ENCODE measurements around the gene GATAD2A. TPM values are rescaled to one million over a fixed set of nuclear protein-coding genes. Genes with fewer than 3 reads are reported as not detected.
A peak's percentile ranks its signal among the peaks of the same experiment; 100 is the strongest.

The GATAD2A gene
- total RNA-seq, 1 donor from 2014 or later = 150 TPM

GRCh38 chr19:19548915-19549759, 143.7 kb downstream of the GATAD2A start:
- no peaks in the 10 kb centered on the region for H3K9me3 Mint-ChIP-seq
- peak overlapping the region; percentile 35 for H3K27ac Mint-ChIP-seq (ENCODE audit: unreplicated experiment)
- H3K36me3 Mint-ChIP-seq (ENCODE audit: low read depth) = no peaks in the 10 kb centered on the region
- H3K4me1 Mint-ChIP-seq = peaks cover 4% of the 10 kb centered on the region
- H3K4me3 Mint-ChIP-seq = no peak overlapping the region
- DNase-seq (ENCODE audit: low read depth, low spot score) = no peak
- H3K27me3 Mint-ChIP-seq (ENCODE audit: low read depth) = no peaks in the 10 kb centered on the region
- TF ChIP-seq, protein P1, sequence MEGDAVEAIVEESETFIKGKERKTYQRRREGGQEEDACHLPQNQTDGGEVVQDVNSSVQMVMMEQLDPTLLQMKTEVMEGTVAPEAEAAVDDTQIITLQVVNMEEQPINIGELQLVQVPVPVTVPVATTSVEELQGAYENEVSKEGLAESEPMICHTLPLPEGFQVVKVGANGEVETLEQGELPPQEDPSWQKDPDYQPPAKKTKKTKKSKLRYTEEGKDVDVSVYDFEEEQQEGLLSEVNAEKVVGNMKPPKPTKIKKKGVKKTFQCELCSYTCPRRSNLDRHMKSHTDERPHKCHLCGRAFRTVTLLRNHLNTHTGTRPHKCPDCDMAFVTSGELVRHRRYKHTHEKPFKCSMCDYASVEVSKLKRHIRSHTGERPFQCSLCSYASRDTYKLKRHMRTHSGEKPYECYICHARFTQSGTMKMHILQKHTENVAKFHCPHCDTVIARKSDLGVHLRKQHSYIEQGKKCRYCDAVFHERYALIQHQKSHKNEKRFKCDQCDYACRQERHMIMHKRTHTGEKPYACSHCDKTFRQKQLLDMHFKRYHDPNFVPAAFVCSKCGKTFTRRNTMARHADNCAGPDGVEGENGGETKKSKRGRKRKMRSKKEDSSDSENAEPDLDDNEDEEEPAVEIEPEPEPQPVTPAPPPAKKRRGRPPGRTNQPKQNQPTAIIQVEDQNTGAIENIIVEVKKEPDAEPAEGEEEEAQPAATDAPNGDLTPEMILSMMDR (conservative IDR thresholded peaks at IDR 0.05) = no peak

GRCh38 chr19:19549804-19550464, 144.5 kb downstream of the GATAD2A start:
- Mint-ChIP-seq H3K27ac (ENCODE audit: unreplicated experiment) (no peak overlapping the region), H3K9me3 (no peaks in the 10 kb centered on the region)
- no peak for DNase-seq (ENCODE audit: low read depth, low spot score)

DNA sequence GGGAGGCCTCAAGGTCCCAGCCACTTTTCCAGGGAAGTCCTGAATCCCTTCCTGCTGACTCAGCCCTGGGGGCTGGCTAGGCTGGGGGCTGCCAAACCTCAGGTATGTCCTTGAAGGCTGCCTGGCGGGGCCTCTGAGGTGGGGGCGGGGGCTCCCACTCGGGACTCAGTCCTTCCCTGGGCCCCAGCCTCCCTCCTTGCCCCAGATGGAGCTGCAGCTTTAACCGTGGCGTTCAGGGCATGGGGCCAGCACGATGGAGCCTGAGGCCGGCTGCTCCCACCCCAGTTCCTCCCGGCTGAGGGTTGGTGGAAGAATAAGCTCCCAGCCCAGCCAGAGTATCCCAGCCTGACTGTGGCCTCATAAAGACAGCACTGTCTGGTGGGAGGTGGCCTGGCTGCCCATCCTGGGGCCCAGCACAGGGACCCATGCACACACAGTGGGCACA, 145.0 kb downstream of the GATAD2A start:
- H3K36me3 Mint-ChIP-seq (ENCODE audit: low read depth) = no peaks in the 10 kb centered on the region
- H3K27me3 Mint-ChIP-seq (ENCODE audit: low read depth) = no peaks in the 10 kb centered on the region
- TF ChIP-seq, protein P1 (conservative IDR thresholded peaks at IDR 0.05) = no peak
- no peak overlapping the region for H3K27ac Mint-ChIP-seq (ENCODE audit: unreplicated experiment)
- H3K9me3 Mint-ChIP-seq = no peaks in the 10 kb centered on the region
- peaks cover 4% of the 10 kb centered on the region for H3K4me1 Mint-ChIP-seq
- no peak overlapping the region for H3K4me3 Mint-ChIP-seq
- no peak for DNase-seq (ENCODE audit: low read depth, low spot score)

More at GRCh38 chr19:19549804-19550464, 144.5 kb downstream of the GATAD2A start:
- H3K4me1 Mint-ChIP-seq = peaks cover 4% of the 10 kb centered on the region
- TF ChIP-seq, protein P1 (conservative IDR thresholded peaks at IDR 0.05) = no peak
- no peaks in the 10 kb centered on the region for H3K27me3 Mint-ChIP-seq (ENCODE audit: low read depth)
- H3K36me3 Mint-ChIP-seq (ENCODE audit: low read depth) = no peaks in the 10 kb centered on the region
- H3K4me3 Mint-ChIP-seq = no peak overlapping the region

DNA sequence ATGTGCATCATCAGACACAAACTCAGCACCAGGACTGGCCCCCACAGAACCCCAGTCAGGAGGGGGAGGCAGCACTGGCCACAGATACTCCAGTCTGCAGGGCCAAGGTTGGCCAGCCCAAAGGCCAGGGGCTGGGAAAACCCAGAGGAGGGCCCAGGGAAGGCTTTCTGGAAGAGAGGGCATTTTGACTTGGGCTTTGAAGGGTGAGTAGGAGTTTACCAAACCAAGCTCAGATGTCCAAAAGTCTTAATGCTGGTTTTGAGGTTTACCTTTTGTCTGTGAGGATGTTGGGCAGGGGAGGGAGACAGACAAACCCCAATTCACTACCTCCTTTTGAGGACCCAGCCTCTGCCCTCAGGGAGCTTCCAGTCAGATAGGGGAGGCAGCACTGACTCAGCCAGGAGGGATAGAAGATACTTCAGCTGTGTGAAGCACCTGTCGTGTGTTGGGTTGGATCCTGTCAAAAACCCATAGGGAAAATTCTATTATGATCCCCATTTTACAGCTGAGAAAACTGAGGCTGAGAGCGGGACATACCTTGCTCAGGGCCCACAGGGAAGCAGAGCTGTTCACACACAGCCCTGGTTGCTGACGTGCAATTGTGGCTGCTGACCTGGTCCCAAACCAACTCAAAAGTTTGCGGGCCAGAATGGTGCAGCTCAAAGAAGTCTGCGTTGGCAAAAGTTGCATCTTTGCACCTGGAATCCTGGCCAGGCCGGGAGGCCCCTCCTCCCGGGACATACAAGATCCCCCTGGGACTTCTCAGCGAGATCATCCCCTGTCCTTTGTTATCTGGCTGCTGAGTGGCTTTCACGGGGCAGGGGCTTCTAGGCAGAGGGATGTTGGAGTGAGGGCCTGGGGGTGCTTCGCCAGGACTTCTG, 145.7 kb downstream of the GATAD2A start:
- Mint-ChIP-seq H3K27ac (ENCODE audit: unreplicated experiment) (no peak overlapping the region), H3K9me3 (no peaks in the 10 kb centered on the region), H3K36me3 (ENCODE audit: low read depth) (no peaks in the 10 kb centered on the region), H3K4me1 (peaks cover 4% of the 10 kb centered on the region), H3K4me3 (no peak overlapping the region), H3K27me3 (ENCODE audit: low read depth) (no peaks in the 10 kb centered on the region)
- TF ChIP-seq, protein P1 (conservative IDR thresholded peaks at IDR 0.05) = no peak
- no peak for DNase-seq (ENCODE audit: low read depth, low spot score)

DNA sequence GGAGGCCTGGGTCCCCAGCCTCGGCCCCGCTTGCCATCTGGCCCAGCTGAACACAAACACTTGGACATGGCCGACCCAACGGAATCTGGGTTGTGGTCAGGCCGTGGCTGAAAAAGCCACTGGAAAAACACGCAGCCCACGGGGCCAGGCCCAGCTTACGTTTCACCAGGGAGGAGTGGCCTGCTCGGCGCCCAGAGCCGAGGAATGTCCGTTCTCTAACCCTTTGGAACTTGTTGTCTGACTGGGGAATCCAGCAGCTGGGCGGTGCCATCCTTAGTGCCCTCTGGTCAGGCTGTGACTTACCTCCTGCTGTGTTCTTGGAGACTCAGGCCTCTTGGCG, 146.3 kb downstream of the GATAD2A start:
- no peak overlapping the region for H3K4me3 Mint-ChIP-seq
- H3K27ac Mint-ChIP-seq (ENCODE audit: unreplicated experiment) = no peak overlapping the region
- peaks cover 4% of the 10 kb centered on the region for H3K4me1 Mint-ChIP-seq
- no peak for DNase-seq (ENCODE audit: low read depth, low spot score)
- TF ChIP-seq, protein P1 (conservative IDR thresholded peaks at IDR 0.05) = no peak
- no peaks in the 10 kb centered on the region for H3K9me3 Mint-ChIP-seq
- no peaks in the 10 kb centered on the region for H3K27me3 Mint-ChIP-seq (ENCODE audit: low read depth)
- no peaks in the 10 kb centered on the region for H3K36me3 Mint-ChIP-seq (ENCODE audit: low read depth)

Measured in neural crest cell (in vitro differentiated cells).